HEK293 (cell line): Measurements from ENCODE around the gene FAM120B.

ENCODE experiments used
- CTCF ChIA-PET: fragments of 350-600 bp; formaldehyde crosslinking; extraction: SDS; loops from one replicate; lab custom pipeline; 2021; ENCODE audit warnings: antibody characterized with exemption; lab: Yijun Ruan, JAX
- POLR2A ChIA-PET: fragments of 300-600 bp; formaldehyde crosslinking; extraction: SDS; loops from one replicate; lab custom pipeline; 2020; ENCODE audit warnings: antibody characterized with exemption, inconsistent platforms; lab: Yijun Ruan, JAX
- H3K27ac ChIP-seq: fragments of 200-500 bp; sonication (Bioruptor generic); 2 replicates; pipeline ENCODE4 v1.5.1; 2014; ENCODE audit warnings: low read depth, low read length, control low read depth, inconsistent platforms; ENCODE audit errors: extremely low read depth
- H3K36me3 ChIP-seq, 2 experiments: fragments of 200-500 bp in 1 of 2; sonication (Bioruptor generic) in 1 of 2; 1 replicate in 1 of 2; 2 replicates in 1 of 2; pipeline ENCODE4 v1.5.1; 2014 to 2017; ENCODE audit warnings: inconsistent platforms in 2 of 2, low read length in 2 of 2; ENCODE audit not compliant: control insufficient read depth in 2 of 2, insufficient read depth in 1 of 2
- H3K4me1 ChIP-seq: fragments of 200-500 bp; sonication (Bioruptor generic); 2 replicates; pipeline ENCODE4 v1.5.1; 2014; ENCODE audit warnings: mild to moderate bottlenecking, low read length, inconsistent platforms; ENCODE audit not compliant: control insufficient read depth, insufficient read depth
- H3K4me3 ChIP-seq: 2 replicates; pipeline ENCODE4 v1.5.1; 2011; ENCODE audit warnings: low read depth, mild to moderate bottlenecking, control low read depth, low read length, moderate library complexity
- H3K9me3 ChIP-seq: fragments of 200-500 bp; sonication (Bioruptor generic); 2 replicates; pipeline ENCODE4 v1.5.1; 2014; ENCODE audit warnings: low read depth, low read length, inconsistent platforms; ENCODE audit not compliant: control insufficient read depth, insufficient read depth
- SCRT2 ChIP-seq: fragments of 450-650 bp; formaldehyde crosslinking; IDR thresholded peaks from 2 replicates; pipeline ENCODE4 v1.5.1; 2016; ENCODE audit warnings: missing biosample characterization, missing genetic modification characterization
- TRIM28 ChIP-seq: IDR thresholded peaks from 2 replicates; pipeline ENCODE4 v1.6.1; 2011; ENCODE audit warnings: low read length, control low read depth, borderline replicate concordance
- ZBTB7A ChIP-seq: fragments of 450-650 bp; formaldehyde crosslinking; IDR thresholded peaks from 2 replicates; pipeline ENCODE4 v1.5.1; 2016; ENCODE audit warnings: low read depth, missing biosample characterization, missing genetic modification characterization
- ZFP37 ChIP-seq: fragments of 450-650 bp; formaldehyde crosslinking; IDR thresholded peaks from 2 replicates; pipeline ENCODE4 v1.5.1; 2016; ENCODE audit warnings: missing biosample characterization, missing genetic modification characterization
- ZNF184 ChIP-seq: fragments of 450-650 bp; IDR thresholded peaks from 2 replicates; pipeline ENCODE4 v1.5.1; 2018; ENCODE audit warnings: missing biosample characterization, mild to moderate bottlenecking, missing genetic modification characterization
- ZNF223 ChIP-seq: fragments of 450-650 bp; formaldehyde crosslinking; IDR thresholded peaks from 2 replicates; pipeline ENCODE4 v1.5.1; 2016; ENCODE audit warnings: missing biosample characterization, missing genetic modification characterization
- ZNF366 ChIP-seq: fragments of 450-650 bp; formaldehyde crosslinking; conservative IDR thresholded peaks from 2 replicates; pipeline ENCODE4 v1.5.1; 2016; ENCODE audit warnings: missing biosample characterization, missing genetic modification characterization
- ZNF621 ChIP-seq: fragments of 450-650 bp; formaldehyde crosslinking; IDR thresholded peaks from 2 replicates; pipeline ENCODE4 v1.5.1; 2017; ENCODE audit warnings: missing biosample characterization, missing genetic modification characterization
- ZSCAN16 ChIP-seq: fragments of 450-650 bp; formaldehyde crosslinking; IDR thresholded peaks from 2 replicates; pipeline ENCODE4 v1.5.1; 2016; ENCODE audit warnings: missing biosample characterization, missing genetic modification characterization
- TF ChIP-seq, protein P1 (sequence below): fragments of 450-650 bp; formaldehyde crosslinking; IDR thresholded peaks from 2 replicates; pipeline ENCODE4 v1.5.1; 2016; ENCODE audit warnings: missing biosample characterization, missing genetic modification characterization
- TF ChIP-seq, protein P2 (sequence below): fragments of 450-650 bp; IDR thresholded peaks from 2 replicates; pipeline ENCODE4 v1.5.1; 2018; ENCODE audit warnings: missing biosample characterization, missing genetic modification characterization
- TF ChIP-seq, protein P3 (sequence below): fragments of 450-650 bp; formaldehyde crosslinking; IDR thresholded peaks from 2 replicates; pipeline ENCODE4 v1.5.1; 2016; ENCODE audit warnings: missing biosample characterization, missing genetic modification characterization
- TF ChIP-seq, protein P4 (sequence below): fragments of 450-650 bp; formaldehyde crosslinking; IDR thresholded peaks from 2 replicates; pipeline ENCODE4 v1.5.1; 2016; ENCODE audit warnings: missing biosample characterization, missing genetic modification characterization
- TF ChIP-seq, protein P5 (sequence below): fragments of 450-650 bp; formaldehyde crosslinking; optimal IDR thresholded peaks from 2 replicates; pipeline ENCODE3; 2016; ENCODE audit warnings: missing biosample characterization, mild to moderate bottlenecking, missing genetic modification characterization
- TF ChIP-seq, protein P6 (sequence below): fragments of 450-650 bp; formaldehyde crosslinking; IDR thresholded peaks from 2 replicates; pipeline ENCODE4 v1.5.1; 2016; ENCODE audit warnings: missing biosample characterization, missing genetic modification characterization

FAM120B gene

DNA sequence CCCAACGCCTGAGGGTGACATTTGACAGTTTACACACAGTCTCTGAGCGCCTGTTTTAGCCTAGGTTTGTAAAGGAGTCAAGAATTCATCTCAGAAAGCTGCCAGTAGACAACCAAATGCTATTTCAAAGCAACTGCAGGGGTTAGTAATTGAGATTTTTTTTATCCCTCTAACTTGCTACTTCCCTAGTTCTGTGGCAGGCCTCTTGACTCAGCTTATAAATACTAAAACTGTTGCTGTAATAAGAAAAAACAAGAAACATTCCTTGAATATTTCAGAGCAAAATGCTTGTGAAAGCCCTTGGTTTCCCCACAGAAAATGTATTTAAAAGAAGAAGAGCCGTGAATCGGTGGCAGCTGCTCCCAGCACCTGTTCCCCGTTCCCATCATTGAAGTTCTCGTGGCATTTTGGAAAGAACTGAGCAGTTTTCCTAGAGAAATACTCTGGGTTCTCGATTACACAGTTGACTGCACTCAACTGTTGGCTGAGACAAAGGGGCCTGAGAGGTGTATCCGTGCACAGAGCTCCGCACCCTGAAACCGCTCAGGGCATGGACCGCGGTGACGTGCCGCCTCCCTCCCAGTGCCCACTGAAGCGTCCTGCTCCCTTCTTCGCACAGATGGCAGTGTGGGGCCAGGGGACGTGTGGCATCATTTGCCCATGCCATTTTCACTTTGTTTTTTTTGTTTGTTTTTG, 36.6 kb upstream of the FAM120B start:
- ChIA-PET CTCF (interaction anchor here (0.7 kb wide), 1 partner anchor 113 kb away, joined by 3 read pairs; no protein-coding TSS in a partner anchor), POLR2A (no interaction called here)
- Histone ChIP-seq H3K9me3 (no peaks in the 10 kb centered on the region), H3K4me1 (no peaks in the 10 kb centered on the region), H3K27ac (no peak overlapping the region), H3K36me3 (no peaks in the 10 kb centered on the region), H3K4me3 (no peak overlapping the region)
- TF ChIP-seq ZNF621 (tag by site-specific recombination), result no peak
- TF ChIP-seq, protein P1, sequence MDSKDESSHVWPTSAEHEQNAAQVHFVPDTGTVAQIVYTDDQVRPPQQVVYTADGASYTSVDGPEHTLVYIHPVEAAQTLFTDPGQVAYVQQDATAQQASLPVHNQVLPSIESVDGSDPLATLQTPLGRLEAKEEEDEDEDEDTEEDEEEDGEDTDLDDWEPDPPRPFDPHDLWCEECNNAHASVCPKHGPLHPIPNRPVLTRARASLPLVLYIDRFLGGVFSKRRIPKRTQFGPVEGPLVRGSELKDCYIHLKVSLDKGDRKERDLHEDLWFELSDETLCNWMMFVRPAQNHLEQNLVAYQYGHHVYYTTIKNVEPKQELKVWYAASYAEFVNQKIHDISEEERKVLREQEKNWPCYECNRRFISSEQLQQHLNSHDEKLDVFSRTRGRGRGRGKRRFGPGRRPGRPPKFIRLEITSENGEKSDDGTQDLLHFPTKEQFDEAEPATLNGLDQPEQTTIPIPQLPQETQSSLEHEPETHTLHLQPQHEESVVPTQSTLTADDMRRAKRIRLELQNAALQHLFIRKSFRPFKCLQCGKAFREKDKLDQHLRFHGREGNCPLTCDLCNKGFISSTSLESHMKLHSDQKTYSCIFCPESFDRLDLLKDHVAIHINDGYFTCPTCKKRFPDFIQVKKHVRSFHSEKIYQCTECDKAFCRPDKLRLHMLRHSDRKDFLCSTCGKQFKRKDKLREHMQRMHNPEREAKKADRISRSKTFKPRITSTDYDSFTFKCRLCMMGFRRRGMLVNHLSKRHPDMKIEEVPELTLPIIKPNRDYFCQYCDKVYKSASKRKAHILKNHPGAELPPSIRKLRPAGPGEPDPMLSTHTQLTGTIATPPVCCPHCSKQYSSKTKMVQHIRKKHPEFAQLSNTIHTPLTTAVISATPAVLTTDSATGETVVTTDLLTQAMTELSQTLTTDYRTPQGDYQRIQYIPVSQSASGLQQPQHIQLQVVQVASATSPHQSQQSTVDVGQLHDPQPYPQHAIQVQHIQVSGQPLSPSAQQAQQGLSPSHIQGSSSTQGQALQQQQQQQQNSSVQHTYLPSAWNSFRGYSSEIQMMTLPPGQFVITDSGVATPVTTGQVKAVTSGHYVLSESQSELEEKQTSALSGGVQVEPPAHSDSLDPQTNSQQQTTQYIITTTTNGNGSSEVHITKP (tag by site-specific recombination), result no peak
- 0 out of 2 replicates have a peak, but pooled peaks have one; percentile 3 for TF ChIP-seq SCRT2 (tag by site-specific recombination)
- no peak for TF ChIP-seq ZFP37

DNA sequence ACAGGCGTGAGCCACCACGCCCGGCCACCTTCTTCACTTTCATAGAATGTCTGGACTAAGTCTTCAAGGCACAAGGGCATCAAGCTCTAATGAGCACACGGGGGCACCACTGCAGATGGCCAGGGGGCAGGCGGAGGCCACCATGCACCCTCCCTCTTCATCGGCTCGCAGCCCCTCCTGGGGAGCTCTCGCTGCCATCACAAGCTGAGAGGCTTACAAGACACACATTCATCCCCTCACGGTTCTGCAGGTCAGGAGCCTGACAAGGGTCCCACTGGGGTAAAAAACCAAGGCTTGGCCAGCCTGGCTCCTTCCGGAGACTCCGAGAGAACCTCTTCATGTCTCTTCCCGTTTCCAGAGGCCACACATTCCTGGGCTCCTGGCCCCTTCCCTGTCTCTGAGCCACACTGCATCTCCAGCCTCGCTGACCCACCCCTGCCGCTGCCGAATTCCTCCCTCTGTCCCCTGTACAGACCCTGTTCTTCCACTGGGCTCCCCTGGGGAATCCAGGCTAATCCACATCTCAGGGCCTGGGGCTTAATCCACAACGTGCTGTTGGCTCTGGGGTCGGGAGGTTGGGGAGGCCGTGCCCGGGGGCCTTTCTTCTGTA, 35.5 kb upstream of the FAM120B start:
- TF ChIP-seq ZBTB7A (no peak), ZSCAN16 (tag by site-specific recombination) (no peak), ZNF223 (tag by site-specific recombination) (no peak), TRIM28 (no peak), ZNF184 (no peak), ZNF366 (tag by site-specific recombination) (no peak)
- TF ChIP-seq, protein P2, sequence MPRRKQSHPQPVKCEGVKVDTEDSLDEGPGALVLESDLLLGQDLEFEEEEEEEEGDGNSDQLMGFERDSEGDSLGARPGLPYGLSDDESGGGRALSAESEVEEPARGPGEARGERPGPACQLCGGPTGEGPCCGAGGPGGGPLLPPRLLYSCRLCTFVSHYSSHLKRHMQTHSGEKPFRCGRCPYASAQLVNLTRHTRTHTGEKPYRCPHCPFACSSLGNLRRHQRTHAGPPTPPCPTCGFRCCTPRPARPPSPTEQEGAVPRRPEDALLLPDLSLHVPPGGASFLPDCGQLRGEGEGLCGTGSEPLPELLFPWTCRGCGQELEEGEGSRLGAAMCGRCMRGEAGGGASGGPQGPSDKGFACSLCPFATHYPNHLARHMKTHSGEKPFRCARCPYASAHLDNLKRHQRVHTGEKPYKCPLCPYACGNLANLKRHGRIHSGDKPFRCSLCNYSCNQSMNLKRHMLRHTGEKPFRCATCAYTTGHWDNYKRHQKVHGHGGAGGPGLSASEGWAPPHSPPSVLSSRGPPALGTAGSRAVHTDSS (tag by site-specific recombination), result no peak
- TF ChIP-seq, protein P3, sequence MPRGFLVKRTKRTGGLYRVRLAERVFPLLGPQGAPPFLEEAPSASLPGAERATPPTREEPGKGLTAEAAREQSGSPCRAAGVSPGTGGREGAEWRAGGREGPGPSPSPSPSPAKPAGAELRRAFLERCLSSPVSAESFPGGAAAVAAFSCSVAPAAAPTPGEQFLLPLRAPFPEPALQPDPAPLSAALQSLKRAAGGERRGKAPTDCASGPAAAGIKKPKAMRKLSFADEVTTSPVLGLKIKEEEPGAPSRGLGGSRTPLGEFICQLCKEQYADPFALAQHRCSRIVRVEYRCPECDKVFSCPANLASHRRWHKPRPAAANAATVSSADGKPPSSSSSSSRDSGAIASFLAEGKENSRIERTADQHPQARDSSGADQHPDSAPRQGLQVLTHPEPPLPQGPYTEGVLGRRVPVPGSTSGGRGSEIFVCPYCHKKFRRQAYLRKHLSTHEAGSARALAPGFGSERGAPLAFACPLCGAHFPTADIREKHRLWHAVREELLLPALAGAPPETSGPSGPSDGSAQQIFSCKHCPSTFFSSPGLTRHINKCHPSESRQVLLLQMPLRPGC (tag by site-specific recombination), result no peak
- TF ChIP-seq, protein P4, sequence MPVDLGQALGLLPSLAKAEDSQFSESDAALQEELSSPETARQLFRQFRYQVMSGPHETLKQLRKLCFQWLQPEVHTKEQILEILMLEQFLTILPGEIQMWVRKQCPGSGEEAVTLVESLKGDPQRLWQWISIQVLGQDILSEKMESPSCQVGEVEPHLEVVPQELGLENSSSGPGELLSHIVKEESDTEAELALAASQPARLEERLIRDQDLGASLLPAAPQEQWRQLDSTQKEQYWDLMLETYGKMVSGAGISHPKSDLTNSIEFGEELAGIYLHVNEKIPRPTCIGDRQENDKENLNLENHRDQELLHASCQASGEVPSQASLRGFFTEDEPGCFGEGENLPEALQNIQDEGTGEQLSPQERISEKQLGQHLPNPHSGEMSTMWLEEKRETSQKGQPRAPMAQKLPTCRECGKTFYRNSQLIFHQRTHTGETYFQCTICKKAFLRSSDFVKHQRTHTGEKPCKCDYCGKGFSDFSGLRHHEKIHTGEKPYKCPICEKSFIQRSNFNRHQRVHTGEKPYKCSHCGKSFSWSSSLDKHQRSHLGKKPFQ (tag by site-specific recombination), result no peak
- TF ChIP-seq, protein P5, sequence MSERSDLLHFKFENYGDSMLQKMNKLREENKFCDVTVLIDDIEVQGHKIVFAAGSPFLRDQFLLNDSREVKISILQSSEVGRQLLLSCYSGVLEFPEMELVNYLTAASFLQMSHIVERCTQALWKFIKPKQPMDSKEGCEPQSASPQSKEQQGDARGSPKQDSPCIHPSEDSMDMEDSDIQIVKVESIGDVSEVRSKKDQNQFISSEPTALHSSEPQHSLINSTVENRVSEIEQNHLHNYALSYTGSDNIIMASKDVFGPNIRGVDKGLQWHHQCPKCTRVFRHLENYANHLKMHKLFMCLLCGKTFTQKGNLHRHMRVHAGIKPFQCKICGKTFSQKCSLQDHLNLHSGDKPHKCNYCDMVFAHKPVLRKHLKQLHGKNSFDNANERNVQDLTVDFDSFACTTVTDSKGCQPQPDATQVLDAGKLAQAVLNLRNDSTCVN (tag by site-specific recombination), result no peak
- TF ChIP-seq, protein P6, sequence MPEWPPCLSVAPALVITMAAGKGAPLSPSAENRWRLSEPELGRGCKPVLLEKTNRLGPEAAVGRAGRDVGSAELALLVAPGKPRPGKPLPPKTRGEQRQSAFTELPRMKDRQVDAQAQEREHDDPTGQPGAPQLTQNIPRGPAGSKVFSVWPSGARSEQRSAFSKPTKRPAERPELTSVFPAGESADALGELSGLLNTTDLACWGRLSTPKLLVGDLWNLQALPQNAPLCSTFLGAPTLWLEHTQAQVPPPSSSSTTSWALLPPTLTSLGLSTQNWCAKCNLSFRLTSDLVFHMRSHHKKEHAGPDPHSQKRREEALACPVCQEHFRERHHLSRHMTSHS (tag by site-specific recombination), result no peak
- Histone ChIP-seq H3K9me3 (no peaks in the 10 kb centered on the region), H3K27ac (no peak overlapping the region), H3K4me3 (no peak overlapping the region), H3K36me3 (no peaks in the 10 kb centered on the region), H3K4me1 (no peaks in the 10 kb centered on the region)
- CTCF ChIA-PET, result interaction anchor here (0.6 kb wide), 2 partner anchors 465 to 481 kb away, joined by 3 read pairs; no protein-coding TSS in a partner anchor
- POLR2A ChIA-PET, result no interaction called here
